NCI-H2227 treated with DMSO at 0.1 percent for 48 hours (cell line): ENCODE data around the gene PPOX.
A peak's percentile ranks its signal among the peaks of the same experiment; 100 is the strongest.

ENCODE experiments used
- DNase-seq: peaks from one replicate; lab custom pipeline; 2025; lab: John Stamatoyannopoulos, UW

PPOX gene

DNA sequence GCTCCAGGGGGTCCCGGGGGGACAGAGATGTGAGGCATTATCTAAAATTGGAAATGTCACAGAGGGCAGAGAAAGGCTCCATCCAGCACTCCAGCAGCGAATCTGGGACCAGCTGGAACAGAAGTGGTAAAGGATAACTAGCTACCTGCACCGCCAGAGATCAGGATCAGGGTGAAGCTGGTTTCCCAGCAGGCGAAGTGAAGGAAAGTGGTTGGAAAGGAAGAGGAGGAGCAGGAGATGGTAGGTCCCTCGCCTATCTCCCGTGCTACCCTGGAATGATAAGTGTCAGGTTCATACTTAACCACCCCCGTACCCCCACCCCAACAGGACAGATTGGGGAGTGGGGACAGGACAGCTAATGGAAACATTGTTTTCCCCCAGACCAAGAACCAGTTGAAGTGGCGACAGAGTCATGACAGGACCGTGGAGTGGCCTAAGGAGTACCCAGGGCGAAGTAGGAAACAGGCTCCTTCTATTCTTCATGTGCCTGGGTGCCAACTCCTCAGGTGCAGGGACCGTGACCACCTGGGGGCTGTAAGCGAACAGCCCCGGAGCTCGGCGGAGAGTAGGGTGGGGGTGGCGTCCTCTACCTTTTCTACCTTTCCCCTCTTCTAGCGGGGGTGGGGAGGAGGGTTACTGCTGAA lies 10.4 kb downstream of the PPOX start:
- DNase-seq = no peak

DNA sequence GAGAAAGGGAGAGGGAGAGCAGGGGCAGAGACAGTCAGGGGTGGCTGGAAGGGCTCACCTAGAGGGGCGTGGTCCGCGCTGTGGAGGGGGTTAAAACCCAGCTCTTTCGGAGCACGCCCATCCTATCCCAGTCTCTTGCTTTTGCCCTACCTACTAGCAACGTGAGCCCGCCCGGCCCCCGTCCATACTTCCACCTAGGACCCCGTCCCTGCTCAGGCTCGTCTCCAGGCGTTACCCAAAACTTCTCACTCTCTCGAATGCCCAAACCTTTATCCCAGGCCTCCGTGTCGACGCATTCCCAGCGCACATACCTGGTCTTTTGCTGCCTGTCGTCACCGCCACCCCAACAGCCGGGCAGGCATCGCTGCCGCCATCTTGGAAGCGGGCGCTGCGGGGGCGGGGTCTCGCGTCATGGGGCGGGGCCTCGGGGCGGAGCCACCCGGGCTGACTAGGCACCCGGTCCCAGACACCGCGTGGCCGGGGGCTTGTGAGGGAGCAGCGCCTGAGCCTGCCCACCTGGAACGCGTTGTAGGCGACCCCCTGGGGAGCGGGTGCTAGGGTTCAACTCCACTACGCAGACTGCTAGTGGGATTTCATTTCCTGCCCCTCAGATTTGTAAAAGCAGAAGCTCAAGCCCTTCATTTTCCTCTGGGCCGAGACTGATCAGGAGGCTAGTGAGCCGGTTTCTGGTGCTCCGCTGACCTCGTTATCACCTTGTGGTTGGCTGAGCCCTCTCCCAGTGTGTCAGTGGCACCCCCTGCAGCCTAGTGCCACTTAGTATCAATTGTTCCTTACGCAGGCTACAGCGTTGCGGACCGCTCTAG lies 11.1 kb downstream of the PPOX start, which contains the start of gene B4GALT3:
B4GALT3 (minus strand) TSS at position 396 of the 824 bp plus-strand sequence. CDS start 1,447 bp downstream, outside the sequence.
- DNase-seq = peak; percentile 88

GRCh38 chr1:161177936-161178244 lies 11.7 kb downstream of the PPOX start:
- DNase-seq = no peak

GRCh38 chr1:161179698-161180097 lies 13.5 kb downstream of the PPOX start:
- no peak for DNase-seq

GRCh38 chr1:161180639-161181038 lies 14.4 kb downstream of the PPOX start:
- no peak for DNase-seq

DNA sequence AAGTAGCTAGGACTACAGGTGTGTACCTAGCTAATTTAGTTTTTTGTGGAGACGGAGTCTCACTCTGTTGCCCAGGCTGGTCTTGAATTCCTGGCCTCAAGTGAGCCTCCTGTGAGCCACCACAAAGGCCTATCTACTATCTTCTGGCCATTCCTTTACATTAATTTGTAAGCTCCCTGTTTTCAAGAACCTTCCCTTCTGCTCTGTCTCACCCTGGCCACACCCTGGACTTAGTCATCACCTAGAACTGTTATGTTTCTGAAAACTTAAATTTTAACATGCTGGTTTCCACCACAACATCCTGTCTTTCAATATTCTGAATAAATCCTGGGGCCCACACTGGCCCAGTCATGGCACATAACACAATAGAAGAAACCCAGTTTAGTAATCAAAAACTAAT lies 16.0 kb downstream of the PPOX start:
- no peak for DNase-seq

- DNase-seq = no peak
Observed at GRCh38 chr1:161185282-161185682, 19.1 kb downstream of the PPOX start.

GRCh38 chr1:161185732-161186311 lies 19.6 kb downstream of the PPOX start:
- no peak for DNase-seq

- DNase-seq = no peak
Observed at GRCh38 chr1:161187311-161187710, 21.1 kb downstream of the PPOX start.

DNA sequence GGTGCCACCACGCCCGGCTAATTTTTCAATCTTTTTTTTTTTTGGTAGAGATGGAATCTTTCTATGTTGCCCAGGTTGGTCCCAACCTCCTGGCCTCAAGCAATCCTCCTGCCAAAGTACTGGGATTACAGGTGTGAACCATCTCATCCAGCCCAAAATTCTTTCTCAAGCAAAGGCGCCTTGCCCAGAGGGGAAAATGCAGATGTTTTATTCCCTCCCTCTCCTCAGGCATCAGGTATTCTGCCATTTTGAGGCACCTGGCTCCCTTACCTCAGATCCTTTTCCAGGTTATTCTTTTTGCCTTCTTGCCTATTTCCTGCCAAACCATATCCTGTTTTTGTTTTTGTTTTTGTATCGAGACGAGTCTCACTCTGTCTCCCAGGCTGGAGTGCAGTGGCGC lies 22.2 kb downstream of the PPOX start:
- no peak for DNase-seq

GRCh38 chr1:161189036-161189435 lies 22.8 kb downstream of the PPOX start:
- no peak for DNase-seq

DNA sequence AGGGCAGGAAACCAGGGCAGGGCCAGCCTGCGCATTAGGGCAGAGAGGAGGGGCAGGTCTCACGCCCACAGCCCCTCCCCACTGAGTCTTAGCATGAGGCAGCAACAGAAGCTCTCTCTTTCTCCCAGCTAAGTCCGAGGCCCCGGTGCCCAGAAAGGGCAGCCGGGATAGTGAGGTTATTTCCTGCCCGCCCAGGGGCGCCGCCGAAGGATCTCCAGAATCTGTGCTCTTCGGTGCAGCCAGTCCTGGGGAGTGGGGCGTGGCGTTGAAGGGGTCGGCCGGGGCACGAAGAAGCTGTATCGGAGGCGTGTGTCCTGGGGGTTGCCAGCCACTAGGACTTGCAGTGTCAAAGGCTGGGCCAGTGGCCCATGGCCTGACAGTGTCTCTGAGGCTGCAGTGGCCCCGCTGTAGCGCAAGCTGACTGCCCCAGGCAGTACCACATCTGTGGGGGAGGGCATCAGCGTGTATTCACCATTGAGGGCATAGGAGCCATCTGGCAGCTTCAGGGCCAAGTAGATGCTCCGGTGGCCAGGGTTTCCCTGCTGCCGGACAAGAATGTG lies 24.8 kb downstream of the PPOX start:
- DNase-seq = peak; percentile 17

- no peak for DNase-seq
Observed at GRCh38 chr1:161191971-161192370, 25.7 kb downstream of the PPOX start.

GRCh38 chr1:161192476-161193465 lies 26.5 kb downstream of the PPOX start:
- peak; percentile 69 for DNase-seq

GRCh38 chr1:161193561-161194235 lies 27.5 kb downstream of the PPOX start:
- DNase-seq = no peak

GRCh38 chr1:161195171-161195570 lies 28.9 kb downstream of the PPOX start:
- no peak for DNase-seq

GRCh38 chr1:161196111-161196510 lies 29.9 kb downstream of the PPOX start:
- DNase-seq = no peak

DNA sequence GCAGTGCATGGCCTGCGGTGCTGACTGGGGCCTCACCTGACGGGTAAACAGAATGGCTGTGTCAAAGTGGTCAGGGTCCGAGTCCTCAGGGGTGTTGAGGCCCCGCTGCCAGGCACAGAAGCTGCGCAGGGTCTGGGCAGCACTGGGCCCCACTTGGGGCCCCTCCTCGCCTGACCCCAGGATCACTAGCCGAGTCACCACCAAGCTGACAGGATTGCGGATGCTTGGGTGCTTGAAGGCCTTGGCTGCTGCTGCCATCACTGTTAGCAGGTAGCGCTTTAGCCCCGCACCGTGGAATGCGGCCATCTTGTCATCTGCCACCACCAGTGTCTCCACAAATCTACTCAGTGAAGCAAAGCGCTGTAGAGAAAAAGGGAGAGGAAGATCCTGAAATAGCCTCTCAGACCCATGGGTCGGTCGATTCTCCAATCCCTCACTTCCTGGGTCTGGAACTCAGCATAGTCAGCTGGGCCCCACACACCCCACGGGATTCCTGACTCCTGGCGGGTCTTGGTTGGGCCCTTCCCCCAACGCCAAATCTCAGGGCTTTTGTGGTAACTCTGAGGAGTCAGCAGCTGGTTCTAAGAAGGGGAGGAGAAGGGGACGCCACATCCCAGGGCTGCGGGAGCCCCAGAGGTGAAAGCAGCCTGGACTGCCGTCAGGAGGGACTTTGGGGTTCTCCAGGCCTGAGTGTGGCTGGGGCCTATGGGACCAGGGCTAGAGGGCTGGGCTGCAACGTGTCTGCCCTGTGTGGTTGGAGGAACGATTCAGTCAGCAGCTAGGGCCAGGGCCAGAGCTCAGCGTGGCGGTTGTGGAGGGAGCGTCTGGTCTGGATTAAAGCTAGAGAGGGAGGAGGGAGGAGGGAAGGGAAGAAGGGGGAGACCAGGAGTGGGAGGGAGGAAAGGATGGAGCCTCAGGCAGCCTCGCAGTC lies 30.6 kb downstream of the PPOX start:
- no peak for DNase-seq

DNA sequence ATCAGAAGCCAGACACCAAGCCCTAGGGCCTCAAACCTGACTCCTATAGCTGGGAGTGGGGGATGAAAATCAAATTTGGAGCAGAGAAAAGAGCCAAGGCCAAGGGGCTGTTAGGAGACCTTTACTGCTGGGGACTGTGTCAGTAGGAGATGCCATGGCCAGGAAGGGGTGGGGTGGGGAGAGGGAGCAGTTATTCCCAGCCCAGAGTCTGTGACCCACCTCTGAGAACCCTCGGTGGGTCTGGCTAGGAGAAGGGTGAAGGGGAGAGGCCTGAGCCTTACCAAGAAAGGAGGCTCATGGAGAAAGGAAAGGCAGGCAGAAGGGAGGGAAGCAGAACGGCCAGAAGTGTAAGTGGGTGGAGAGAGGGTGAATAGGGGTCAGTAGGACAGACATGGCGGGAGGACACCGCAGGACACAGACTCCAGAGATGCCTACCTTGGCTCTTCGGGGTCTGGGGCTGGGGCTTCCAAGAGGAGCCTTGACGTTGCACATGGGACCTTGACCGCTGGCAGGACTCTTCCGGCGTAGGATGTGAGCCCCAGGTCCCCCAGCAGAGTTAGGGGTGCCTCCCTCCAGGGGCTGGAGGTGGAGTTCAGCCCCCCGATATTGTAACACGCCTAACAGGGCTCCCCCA lies 31.5 kb downstream of the PPOX start:
- DNase-seq = no peak
